ENCODE results near the gene DGUOK.
A peak's percentile ranks its signal among the peaks of the same experiment; 100 is the strongest.

Gene DGUOK

GRCh38 chr2:73961823-73962615 lies 35.3 kb downstream of the DGUOK start:
- Mint-ChIP-seq H3K4me1 (peaks cover 30% of the 10 kb centered on the region), H3K27ac (no peak overlapping the region), H3K27me3 (no peaks in the 10 kb centered on the region), H3K9me3 (peaks cover 6% of the 10 kb centered on the region), H3K36me3 (peaks cover 31% of the 10 kb centered on the region), H3K4me3 (no peak overlapping the region)
- DNase-seq: no peak
- CTCF ChIA-PET: no interaction called here

GRCh38 chr2:73962798-73963197 lies 36.1 kb downstream of the DGUOK start:
- Mint-ChIP-seq H3K9me3 (peaks cover 6% of the 10 kb centered on the region), H3K27me3 (no peaks in the 10 kb centered on the region), H3K4me3 (no peak overlapping the region), H3K36me3 (peaks cover 29% of the 10 kb centered on the region), H3K27ac (no peak overlapping the region), H3K4me1 (peaks cover 31% of the 10 kb centered on the region)
- no peak for DNase-seq
- CTCF ChIA-PET: no interaction called here

- CTCF ChIA-PET: interaction anchor here (1.1 kb wide), 1 partner anchor 23 kb away, joined by 3 read pairs; no protein-coding TSS in a partner anchor
- no peaks in the 10 kb centered on the region for H3K27me3 Mint-ChIP-seq
- H3K4me1 Mint-ChIP-seq: peaks cover 36% of the 10 kb centered on the region
- DNase-seq: no peak
- H3K9me3 Mint-ChIP-seq: peaks cover 6% of the 10 kb centered on the region
- H3K4me3 Mint-ChIP-seq: no peak overlapping the region
- H3K36me3 Mint-ChIP-seq: peaks cover 21% of the 10 kb centered on the region
- H3K27ac Mint-ChIP-seq: no peak overlapping the region
Measured at GRCh38 chr2:73963385-73964120, 36.9 kb downstream of the DGUOK start.

GRCh38 chr2:73964223-73964622 lies 37.5 kb downstream of the DGUOK start:
- CTCF ChIA-PET: interaction anchor here (1.1 kb wide), 1 partner anchor 23 kb away, joined by 3 read pairs; no protein-coding TSS in a partner anchor
- Mint-ChIP-seq H3K4me1 (peaks cover 39% of the 10 kb centered on the region), H3K36me3 (peaks cover 14% of the 10 kb centered on the region), H3K27ac (no peak overlapping the region), H3K9me3 (peaks cover 6% of the 10 kb centered on the region), H3K4me3 (no peak overlapping the region), H3K27me3 (no peaks in the 10 kb centered on the region)
- DNase-seq: no peak

GRCh38 chr2:73965053-73965452 lies 38.4 kb downstream of the DGUOK start:
- H3K9me3 Mint-ChIP-seq: peaks cover 6% of the 10 kb centered on the region
- H3K36me3 Mint-ChIP-seq: peaks cover 7% of the 10 kb centered on the region
- H3K4me3 Mint-ChIP-seq: no peak overlapping the region
- CTCF ChIA-PET: interaction anchor here (1.1 to 1.6 kb wide), 2 partner anchors 8 to 44 kb away, joined by 3 to 5 read pairs; no protein-coding TSS in a partner anchor
- H3K4me1 Mint-ChIP-seq: peaks cover 48% of the 10 kb centered on the region
- no peak overlapping the region for H3K27ac Mint-ChIP-seq
- no peaks in the 10 kb centered on the region for H3K27me3 Mint-ChIP-seq
- DNase-seq: no peak

GRCh38 chr2:73968357-73968937 lies 41.8 kb downstream of the DGUOK start:
- Mint-ChIP-seq H3K4me3 (no peak overlapping the region), H3K27ac (peak overlapping the region; percentile 31), H3K36me3 (no peaks in the 10 kb centered on the region), H3K4me1 (peaks cover 76% of the 10 kb centered on the region), H3K9me3 (no peaks in the 10 kb centered on the region), H3K27me3 (no peaks in the 10 kb centered on the region)
- CTCF ChIA-PET: interaction anchor here (0.6 kb wide), 1 partner anchor 200 kb away, joined by 3 read pairs; no protein-coding TSS in a partner anchor
- DNase-seq: no peak

GRCh38 chr2:73969356-73969755 lies 42.7 kb downstream of the DGUOK start:
- Mint-ChIP-seq H3K36me3 (no peaks in the 10 kb centered on the region), H3K9me3 (no peaks in the 10 kb centered on the region), H3K27ac (peak overlapping the region; percentile 33), H3K27me3 (no peaks in the 10 kb centered on the region), H3K4me3 (no peak overlapping the region), H3K4me1 (peaks cover 67% of the 10 kb centered on the region)
- DNase-seq: no peak
- CTCF ChIA-PET: interaction anchor here (0.7 to 2.1 kb wide), 4 partner anchors 10 to 181 kb away, joined by 3 to 5 read pairs (median 4); no protein-coding TSS in a partner anchor

GRCh38 chr2:73970141-73970803 lies 43.6 kb downstream of the DGUOK start:
- Mint-ChIP-seq H3K27ac (peak overlapping the region; percentile 88), H3K9me3 (no peaks in the 10 kb centered on the region), H3K4me3 (peak overlapping the region; percentile 38), H3K4me1 (peaks cover 61% of the 10 kb centered on the region), H3K27me3 (no peaks in the 10 kb centered on the region), H3K36me3 (peaks cover 2% of the 10 kb centered on the region)
- DNase-seq: peak; percentile 26
- CTCF ChIA-PET: interaction anchor here (0.9 to 2.1 kb wide), 4 partner anchors 18 to 180 kb away, joined by 3 to 5 read pairs (median 4); no protein-coding TSS in a partner anchor

GRCh38 chr2:73970850-73971471 lies 44.3 kb downstream of the DGUOK start:
- Mint-ChIP-seq H3K4me3 (peak overlapping the region; percentile 38), H3K9me3 (no peaks in the 10 kb centered on the region), H3K36me3 (peaks cover 2% of the 10 kb centered on the region), H3K4me1 (peaks cover 67% of the 10 kb centered on the region), H3K27ac (peak overlapping the region; percentile 88), H3K27me3 (peaks cover 2% of the 10 kb centered on the region)
- CTCF ChIA-PET: interaction anchor here (1.0 to 2.1 kb wide), 3 partner anchors 17 to 180 kb away, joined by 3 to 5 read pairs (median 4); no protein-coding TSS in a partner anchor
- DNase-seq: peak; percentile 77

GRCh38 chr2:73971722-73972121 lies 45.0 kb downstream of the DGUOK start:
- H3K9me3 Mint-ChIP-seq: no peaks in the 10 kb centered on the region
- peaks cover 2% of the 10 kb centered on the region for H3K36me3 Mint-ChIP-seq
- H3K27ac Mint-ChIP-seq: peak overlapping the region; percentile 88
- DNase-seq: no peak
- CTCF ChIA-PET: interaction anchor here (1.0 kb wide), 1 partner anchor 16 kb away, joined by 6 read pairs; no protein-coding TSS in a partner anchor
- peaks cover 68% of the 10 kb centered on the region for H3K4me1 Mint-ChIP-seq
- peak overlapping the region; percentile 38 for H3K4me3 Mint-ChIP-seq
- peaks cover 4% of the 10 kb centered on the region for H3K27me3 Mint-ChIP-seq

- Mint-ChIP-seq H3K36me3 (peaks cover 2% of the 10 kb centered on the region), H3K4me1 (peaks cover 74% of the 10 kb centered on the region), H3K27ac (no peak overlapping the region), H3K27me3 (peaks cover 4% of the 10 kb centered on the region), H3K9me3 (no peaks in the 10 kb centered on the region), H3K4me3 (no peak overlapping the region)
- DNase-seq: no peak
- CTCF ChIA-PET: interaction anchor here (1.0 kb wide), 1 partner anchor 15 kb away, joined by 6 read pairs; no protein-coding TSS in a partner anchor
Measured at GRCh38 chr2:73972846-73973245, 46.2 kb downstream of the DGUOK start.

- CTCF ChIA-PET: no interaction called here
- Mint-ChIP-seq H3K27ac (no peak overlapping the region), H3K4me3 (no peak overlapping the region), H3K4me1 (peaks cover 73% of the 10 kb centered on the region), H3K27me3 (peaks cover 4% of the 10 kb centered on the region), H3K9me3 (no peaks in the 10 kb centered on the region), H3K36me3 (peaks cover 2% of the 10 kb centered on the region)
- DNase-seq: no peak
Measured at GRCh38 chr2:73975731-73976130, 49.1 kb downstream of the DGUOK start.

GRCh38 chr2:73976803-73977202 lies 50.1 kb downstream of the DGUOK start:
- Mint-ChIP-seq H3K27ac (no peak overlapping the region), H3K4me3 (no peak overlapping the region)
- CTCF ChIA-PET: interaction anchor here (1.2 kb wide), 1 partner anchor 38 kb away, joined by 3 read pairs; no protein-coding TSS in a partner anchor

More at GRCh38 chr2:73976803-73977202, 50.1 kb downstream of the DGUOK start:
- Mint-ChIP-seq H3K9me3 (no peaks in the 10 kb centered on the region), H3K4me1 (peaks cover 71% of the 10 kb centered on the region), H3K27me3 (peaks cover 13% of the 10 kb centered on the region), H3K36me3 (peaks cover 2% of the 10 kb centered on the region)
- DNase-seq: no peak

Measured in activated naive CD4-positive, alpha-beta T cell treated with anti-CD3 and anti-CD28 coated beads, Interleukin-2, amount 10 ng/mL, durations not matched to agents 7 days and 5 days (primary cell).